IMR-90 (cell line): ENCODE results near the gene SYNRG.

Source experiments
- CEBPB ChIP-seq: IDR thresholded peaks from 2 replicates; pipeline ENCODE4 v1.6.1; 2012; ENCODE audit warnings: low read depth, low read length, improper control_type of control experiment
- FOS ChIP-seq: fragments of 150-350 bp; IDR thresholded peaks from 2 replicates; pipeline ENCODE4 v1.6.1; 2016; ENCODE audit warnings: low read depth, low read length
- MXI1 ChIP-seq: IDR thresholded peaks from 2 replicates; pipeline ENCODE4 v1.6.1; 2012; ENCODE audit warnings: low read depth, mild to moderate bottlenecking, low read length, moderate library complexity, borderline replicate concordance
- TF ChIP-seq, protein P1 (sequence below): conservative IDR thresholded peaks from 2 replicates; pipeline ENCODE4 v1.5.1; 2012; ENCODE audit warnings: mild to moderate bottlenecking, low read depth, low read length, improper control_type of control experiment

DNA sequence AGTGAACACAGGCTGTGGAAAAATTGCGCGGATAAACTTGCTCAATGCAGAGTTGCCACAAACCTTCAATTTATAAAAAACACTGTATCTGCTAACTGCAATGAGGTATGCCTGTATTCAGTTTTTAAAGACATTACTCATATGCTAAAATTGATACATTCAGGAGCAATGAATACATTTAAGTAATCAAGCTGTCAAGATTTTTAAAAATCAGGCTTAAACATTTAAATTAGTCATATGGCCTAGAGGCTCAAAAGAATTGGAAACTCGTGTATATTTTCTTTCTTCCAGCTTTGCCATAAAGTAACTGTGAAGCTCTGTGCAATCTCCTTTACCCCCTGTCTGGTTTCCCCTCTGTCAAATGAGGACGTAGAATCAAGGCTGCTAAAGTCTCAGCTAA, 4.1 kb downstream of the SYNRG start:
- TF ChIP-seq MXI1 = no peak
- TF ChIP-seq, protein P1, sequence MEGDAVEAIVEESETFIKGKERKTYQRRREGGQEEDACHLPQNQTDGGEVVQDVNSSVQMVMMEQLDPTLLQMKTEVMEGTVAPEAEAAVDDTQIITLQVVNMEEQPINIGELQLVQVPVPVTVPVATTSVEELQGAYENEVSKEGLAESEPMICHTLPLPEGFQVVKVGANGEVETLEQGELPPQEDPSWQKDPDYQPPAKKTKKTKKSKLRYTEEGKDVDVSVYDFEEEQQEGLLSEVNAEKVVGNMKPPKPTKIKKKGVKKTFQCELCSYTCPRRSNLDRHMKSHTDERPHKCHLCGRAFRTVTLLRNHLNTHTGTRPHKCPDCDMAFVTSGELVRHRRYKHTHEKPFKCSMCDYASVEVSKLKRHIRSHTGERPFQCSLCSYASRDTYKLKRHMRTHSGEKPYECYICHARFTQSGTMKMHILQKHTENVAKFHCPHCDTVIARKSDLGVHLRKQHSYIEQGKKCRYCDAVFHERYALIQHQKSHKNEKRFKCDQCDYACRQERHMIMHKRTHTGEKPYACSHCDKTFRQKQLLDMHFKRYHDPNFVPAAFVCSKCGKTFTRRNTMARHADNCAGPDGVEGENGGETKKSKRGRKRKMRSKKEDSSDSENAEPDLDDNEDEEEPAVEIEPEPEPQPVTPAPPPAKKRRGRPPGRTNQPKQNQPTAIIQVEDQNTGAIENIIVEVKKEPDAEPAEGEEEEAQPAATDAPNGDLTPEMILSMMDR = no peak
- no peak for TF ChIP-seq CEBPB
- no peak for TF ChIP-seq FOS
